Measurements from ENCODE around the gene INTS11.

- TF ChIP-seq, protein P1, sequence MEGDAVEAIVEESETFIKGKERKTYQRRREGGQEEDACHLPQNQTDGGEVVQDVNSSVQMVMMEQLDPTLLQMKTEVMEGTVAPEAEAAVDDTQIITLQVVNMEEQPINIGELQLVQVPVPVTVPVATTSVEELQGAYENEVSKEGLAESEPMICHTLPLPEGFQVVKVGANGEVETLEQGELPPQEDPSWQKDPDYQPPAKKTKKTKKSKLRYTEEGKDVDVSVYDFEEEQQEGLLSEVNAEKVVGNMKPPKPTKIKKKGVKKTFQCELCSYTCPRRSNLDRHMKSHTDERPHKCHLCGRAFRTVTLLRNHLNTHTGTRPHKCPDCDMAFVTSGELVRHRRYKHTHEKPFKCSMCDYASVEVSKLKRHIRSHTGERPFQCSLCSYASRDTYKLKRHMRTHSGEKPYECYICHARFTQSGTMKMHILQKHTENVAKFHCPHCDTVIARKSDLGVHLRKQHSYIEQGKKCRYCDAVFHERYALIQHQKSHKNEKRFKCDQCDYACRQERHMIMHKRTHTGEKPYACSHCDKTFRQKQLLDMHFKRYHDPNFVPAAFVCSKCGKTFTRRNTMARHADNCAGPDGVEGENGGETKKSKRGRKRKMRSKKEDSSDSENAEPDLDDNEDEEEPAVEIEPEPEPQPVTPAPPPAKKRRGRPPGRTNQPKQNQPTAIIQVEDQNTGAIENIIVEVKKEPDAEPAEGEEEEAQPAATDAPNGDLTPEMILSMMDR (IDR thresholded peaks at IDR 0.05 in 8 of 11, conservative IDR thresholded peaks at IDR 0.05 in 3 of 11) = no peak
- no peak for TF ChIP-seq POLR2AphosphoS5 (IDR thresholded peaks at IDR 0.05)
Measured at GRCh38 chr1:1328254-1328653, 3.8 kb upstream of the INTS11 start.
